Measurements from ENCODE around the gene DCDC2C.

DCDC2C gene

GRCh38 chr2:3679616-3680393 lies 23.6 kb upstream of the DCDC2C start:
- TF ChIP-seq CTCF (IDR thresholded peaks at IDR 0.05; ENCODE audit: low read depth, low read length): no peak
- in situ Hi-C loops (cut with HindIII; ENCODE audit: low sequenced_read_pairs): no loop called here

DNA sequence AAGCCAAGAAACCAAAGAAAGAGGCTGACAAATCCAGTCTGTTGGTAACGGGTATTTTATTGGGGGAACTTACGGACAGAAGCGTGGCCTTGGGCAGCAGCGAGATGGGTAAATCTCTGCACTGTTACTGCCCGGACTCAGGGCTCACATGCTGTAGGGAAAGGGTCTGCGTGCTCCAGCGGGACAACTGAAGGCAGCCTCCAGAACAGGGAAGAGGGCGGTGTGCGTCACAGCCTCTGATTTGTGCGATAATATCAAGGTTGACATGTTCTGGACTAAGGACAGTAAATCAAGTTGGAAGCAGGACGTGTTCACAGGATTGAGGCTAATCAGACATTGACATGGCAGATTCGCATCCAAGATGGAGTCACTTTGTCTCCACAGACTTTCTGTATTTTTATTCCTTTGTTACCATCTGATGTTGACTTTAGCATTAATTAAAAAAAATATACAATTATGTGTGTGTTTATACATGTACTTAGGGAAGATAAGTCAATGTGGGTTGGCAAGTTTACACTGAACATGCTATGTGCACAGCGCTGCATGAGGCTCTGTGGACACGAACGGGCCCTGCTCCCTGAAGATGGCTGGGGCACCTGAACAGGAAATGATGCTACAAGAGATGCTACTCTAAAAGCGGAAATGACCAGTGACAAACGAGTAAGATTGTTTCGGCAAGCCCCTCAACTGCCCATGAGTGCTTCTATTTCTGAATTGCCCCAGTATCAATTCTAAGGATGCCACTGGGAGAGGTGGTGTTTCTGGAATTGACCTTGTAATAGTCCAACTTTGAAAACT lies 22.6 kb upstream of the DCDC2C start:
- no peak for DNase-seq (ENCODE audit: low read depth, low spot score)
- TF ChIP-seq CTCF (IDR thresholded peaks at IDR 0.05; ENCODE audit: low read depth, low read length): no peak
- in situ Hi-C loops (cut with HindIII; ENCODE audit: low sequenced_read_pairs): no loop called here
- H3K4me3 ChIP-seq (ENCODE audit: low read depth, low read length): no peak overlapping the region

More at GRCh38 chr2:3679616-3680393, 23.6 kb upstream of the DCDC2C start:
- no peak for DNase-seq (ENCODE audit: low read depth, low spot score)
- no peak overlapping the region for H3K4me3 ChIP-seq (ENCODE audit: low read depth, low read length)

DNA sequence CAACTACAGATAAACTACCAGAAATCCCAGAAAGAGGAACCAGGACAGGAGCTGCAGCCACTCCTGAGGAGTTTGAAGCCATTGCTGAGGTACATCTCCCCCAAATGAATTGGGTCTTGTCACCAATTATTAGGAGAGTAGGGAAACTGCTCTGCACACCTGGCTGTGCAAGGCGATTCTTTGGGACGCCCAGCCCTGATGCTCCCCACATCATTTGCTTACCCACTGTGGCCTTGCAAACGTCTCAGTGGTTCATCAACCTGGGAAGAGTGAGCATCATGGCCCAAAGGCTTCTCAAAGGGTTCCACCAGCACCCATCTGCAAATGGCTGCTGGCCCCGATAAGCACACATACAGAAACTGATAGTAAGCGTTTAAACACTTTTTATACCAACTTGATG lies 21.8 kb upstream of the DCDC2C start:
- no peak overlapping the region for H3K4me3 ChIP-seq (ENCODE audit: low read depth, low read length)
- no peak for TF ChIP-seq CTCF (IDR thresholded peaks at IDR 0.05; ENCODE audit: low read depth, low read length)
- in situ Hi-C loops (cut with HindIII; ENCODE audit: low sequenced_read_pairs): no loop called here
- no peak for DNase-seq (ENCODE audit: low read depth, low spot score)

DNA sequence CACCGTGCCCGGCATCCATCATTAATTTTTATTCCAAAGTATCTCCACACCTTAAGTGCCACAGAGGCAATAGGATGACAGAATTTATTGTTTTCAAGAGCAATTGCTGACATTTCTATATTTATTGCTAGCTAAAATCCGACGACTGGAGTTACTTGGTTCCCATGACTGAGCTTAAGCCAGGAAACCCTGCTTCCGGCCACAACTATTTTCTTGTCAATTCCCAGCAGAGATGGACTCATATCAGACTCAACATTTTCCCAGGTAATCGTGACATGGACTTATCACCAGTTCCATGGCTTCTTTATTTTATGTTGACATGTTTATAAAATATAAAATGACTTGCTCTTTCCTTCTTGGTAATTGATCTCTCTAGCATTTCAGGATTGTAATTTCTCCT lies 20.6 kb upstream of the DCDC2C start:
- TF ChIP-seq CTCF (IDR thresholded peaks at IDR 0.05; ENCODE audit: low read depth, low read length): no peak
- in situ Hi-C loops (cut with HindIII; ENCODE audit: low sequenced_read_pairs): no loop called here
- no peak for DNase-seq (ENCODE audit: low read depth, low spot score)
- H3K4me3 ChIP-seq (ENCODE audit: low read depth, low read length): no peak overlapping the region

DNA sequence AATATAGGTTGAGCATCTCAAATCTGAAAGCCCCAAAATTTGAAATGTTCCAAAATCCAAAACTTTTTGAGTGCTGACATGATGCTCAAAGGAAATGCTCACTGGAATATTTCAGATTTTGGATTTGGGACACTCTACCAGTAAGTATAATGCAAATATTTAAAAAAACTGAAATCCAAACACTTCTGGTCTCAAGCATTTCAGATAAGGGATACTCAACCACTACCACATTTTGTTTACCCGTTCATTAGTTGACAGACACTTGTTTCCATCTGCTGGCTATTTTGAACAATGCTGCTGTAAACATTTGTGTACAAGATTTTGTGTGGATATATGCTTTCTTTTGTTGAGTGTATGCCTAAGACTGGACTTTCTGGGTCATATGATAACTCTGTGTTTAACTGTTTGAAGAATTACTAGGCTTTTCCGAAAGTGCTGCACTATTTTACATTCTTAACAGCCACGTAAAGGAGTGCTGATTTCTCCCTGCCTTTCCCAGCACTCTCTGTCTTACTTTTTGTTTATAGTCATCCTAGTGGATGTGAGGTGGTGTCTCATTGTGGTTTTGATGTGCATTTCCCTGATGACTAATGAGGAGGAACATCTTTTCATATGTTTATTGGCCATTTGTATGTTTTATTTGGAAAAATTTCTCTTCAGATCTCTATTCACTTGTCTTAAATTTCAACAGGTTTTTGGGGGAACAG lies 19.5 kb upstream of the DCDC2C start:
- TF ChIP-seq CTCF (IDR thresholded peaks at IDR 0.05; ENCODE audit: low read depth, low read length): no peak
- no peak overlapping the region for H3K4me3 ChIP-seq (ENCODE audit: low read depth, low read length)
- in situ Hi-C loops (cut with HindIII; ENCODE audit: low sequenced_read_pairs): no loop called here
- no peak for DNase-seq (ENCODE audit: low read depth, low spot score)

GRCh38 chr2:3689998-3690748 lies 13.2 kb upstream of the DCDC2C start:
- no peak overlapping the region for H3K4me3 ChIP-seq (ENCODE audit: low read depth, low read length)
- TF ChIP-seq CTCF (IDR thresholded peaks at IDR 0.05; ENCODE audit: low read depth, low read length): no peak
- in situ Hi-C loops (cut with HindIII; ENCODE audit: low sequenced_read_pairs): no loop called here
- DNase-seq (ENCODE audit: low read depth, low spot score): no peak

Data from astrocyte of the spinal cord (primary cell).